ENCODE results near the gene PYGM. TPM values are rescaled to one million over a fixed set of nuclear protein-coding genes. Genes with fewer than 3 reads are reported as not detected.

PYGM gene
- total RNA-seq, 2 donors from 2014 or later: 8.0 to 22.4 TPM

DNA sequence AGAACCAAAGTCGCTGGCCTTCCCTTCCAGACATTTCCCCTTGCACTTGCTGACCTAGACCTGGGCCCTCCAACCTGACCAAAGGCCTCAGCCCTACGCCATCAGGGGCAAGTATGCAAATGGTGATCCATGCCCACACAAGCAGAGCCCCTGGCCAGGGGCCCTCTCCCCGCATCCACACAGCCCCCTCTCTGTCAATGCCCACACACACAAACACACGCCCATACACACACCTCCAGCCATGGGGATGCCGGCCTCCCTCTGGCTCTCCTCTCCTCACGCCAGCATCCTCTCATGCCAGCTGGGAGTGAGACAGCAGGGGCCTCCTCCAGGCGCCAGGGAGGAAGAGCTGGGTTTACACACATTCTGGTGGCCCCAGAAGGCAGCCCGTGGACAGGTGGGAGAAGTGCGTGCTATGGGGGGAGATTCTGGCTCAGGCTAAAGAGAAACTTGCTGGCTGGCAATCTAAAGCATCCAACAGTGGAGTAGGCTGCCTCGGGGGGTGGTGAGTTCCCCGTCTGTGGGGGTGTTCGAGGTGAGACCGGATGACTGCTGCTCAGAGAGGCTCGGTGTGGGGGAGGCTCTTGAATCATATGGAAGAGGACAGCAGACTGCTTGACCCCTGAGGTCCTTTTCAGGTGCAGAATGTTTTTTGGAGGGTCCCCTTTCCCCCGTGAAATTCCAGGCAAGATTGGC, 41.5 kb downstream of the PYGM start:
- 77% methylated on average over 15 of the region's 15 CpGs for WGBS
- no peak overlapping the region for H3K4me3 ChIP-seq
- H3K36me3 ChIP-seq: no peaks in the 10 kb centered on the region
- H3K27ac ChIP-seq: no peak overlapping the region
- no peaks in the 10 kb centered on the region for H3K9me3 ChIP-seq
- DNase-seq (ENCODE audit: low spot score): no peak
- TF ChIP-seq, protein P1, sequence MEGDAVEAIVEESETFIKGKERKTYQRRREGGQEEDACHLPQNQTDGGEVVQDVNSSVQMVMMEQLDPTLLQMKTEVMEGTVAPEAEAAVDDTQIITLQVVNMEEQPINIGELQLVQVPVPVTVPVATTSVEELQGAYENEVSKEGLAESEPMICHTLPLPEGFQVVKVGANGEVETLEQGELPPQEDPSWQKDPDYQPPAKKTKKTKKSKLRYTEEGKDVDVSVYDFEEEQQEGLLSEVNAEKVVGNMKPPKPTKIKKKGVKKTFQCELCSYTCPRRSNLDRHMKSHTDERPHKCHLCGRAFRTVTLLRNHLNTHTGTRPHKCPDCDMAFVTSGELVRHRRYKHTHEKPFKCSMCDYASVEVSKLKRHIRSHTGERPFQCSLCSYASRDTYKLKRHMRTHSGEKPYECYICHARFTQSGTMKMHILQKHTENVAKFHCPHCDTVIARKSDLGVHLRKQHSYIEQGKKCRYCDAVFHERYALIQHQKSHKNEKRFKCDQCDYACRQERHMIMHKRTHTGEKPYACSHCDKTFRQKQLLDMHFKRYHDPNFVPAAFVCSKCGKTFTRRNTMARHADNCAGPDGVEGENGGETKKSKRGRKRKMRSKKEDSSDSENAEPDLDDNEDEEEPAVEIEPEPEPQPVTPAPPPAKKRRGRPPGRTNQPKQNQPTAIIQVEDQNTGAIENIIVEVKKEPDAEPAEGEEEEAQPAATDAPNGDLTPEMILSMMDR (IDR thresholded peaks at IDR 0.05): no peak
- no peak for TF ChIP-seq POLR2AphosphoS5 (IDR thresholded peaks at IDR 0.05)
- no peak for TF ChIP-seq POLR2A (IDR thresholded peaks at IDR 0.05)
- H3K27me3 ChIP-seq (replicated peaks; ENCODE audit: insufficient read depth): peaks cover 37% of the 10 kb centered on the region
- intact Hi-C loops (cut with DNase I): no loop called here
- H3K4me1 ChIP-seq (replicated peaks): no peaks in the 10 kb centered on the region

- H3K9me3 ChIP-seq: no peaks in the 10 kb centered on the region
- H3K4me3 ChIP-seq: no peak overlapping the region
- WGBS: 80% methylated on average over 4 of the region's 4 CpGs
- H3K27me3 ChIP-seq (replicated peaks; ENCODE audit: insufficient read depth): peaks cover 37% of the 10 kb centered on the region
- no peaks in the 10 kb centered on the region for H3K36me3 ChIP-seq
- intact Hi-C loops (cut with DNase I): no loop called here
- no peak overlapping the region for H3K27ac ChIP-seq
- TF ChIP-seq POLR2AphosphoS5 (IDR thresholded peaks at IDR 0.05) (no peak), POLR2A (IDR thresholded peaks at IDR 0.05) (no peak)
- TF ChIP-seq, protein P1 (IDR thresholded peaks at IDR 0.05): no peak
- no peak for DNase-seq (ENCODE audit: low spot score)
- H3K4me1 ChIP-seq (replicated peaks): no peaks in the 10 kb centered on the region
Measured at GRCh38 chr11:64717268-64717578, 42.6 kb downstream of the PYGM start.

GRCh38 chr11:64716473-64717267, 43.1 kb downstream of the PYGM start:
- DNase-seq (ENCODE audit: low spot score): no peak
- intact Hi-C loops (cut with DNase I): no loop called here
- Histone ChIP-seq H3K4me3 (no peak overlapping the region), H3K27ac (no peak overlapping the region), H3K4me1 (replicated peaks) (no peaks in the 10 kb centered on the region), H3K36me3 (no peaks in the 10 kb centered on the region), H3K27me3 (replicated peaks; ENCODE audit: insufficient read depth) (peaks cover 36% of the 10 kb centered on the region), H3K9me3 (no peaks in the 10 kb centered on the region)
- TF ChIP-seq POLR2A (IDR thresholded peaks at IDR 0.05): no peak
- TF ChIP-seq, protein P1 (IDR thresholded peaks at IDR 0.05): no peak
- TF ChIP-seq POLR2AphosphoS5 (IDR thresholded peaks at IDR 0.05): no peak
- 60% methylated on average over 21 of the region's 21 CpGs for WGBS

DNA sequence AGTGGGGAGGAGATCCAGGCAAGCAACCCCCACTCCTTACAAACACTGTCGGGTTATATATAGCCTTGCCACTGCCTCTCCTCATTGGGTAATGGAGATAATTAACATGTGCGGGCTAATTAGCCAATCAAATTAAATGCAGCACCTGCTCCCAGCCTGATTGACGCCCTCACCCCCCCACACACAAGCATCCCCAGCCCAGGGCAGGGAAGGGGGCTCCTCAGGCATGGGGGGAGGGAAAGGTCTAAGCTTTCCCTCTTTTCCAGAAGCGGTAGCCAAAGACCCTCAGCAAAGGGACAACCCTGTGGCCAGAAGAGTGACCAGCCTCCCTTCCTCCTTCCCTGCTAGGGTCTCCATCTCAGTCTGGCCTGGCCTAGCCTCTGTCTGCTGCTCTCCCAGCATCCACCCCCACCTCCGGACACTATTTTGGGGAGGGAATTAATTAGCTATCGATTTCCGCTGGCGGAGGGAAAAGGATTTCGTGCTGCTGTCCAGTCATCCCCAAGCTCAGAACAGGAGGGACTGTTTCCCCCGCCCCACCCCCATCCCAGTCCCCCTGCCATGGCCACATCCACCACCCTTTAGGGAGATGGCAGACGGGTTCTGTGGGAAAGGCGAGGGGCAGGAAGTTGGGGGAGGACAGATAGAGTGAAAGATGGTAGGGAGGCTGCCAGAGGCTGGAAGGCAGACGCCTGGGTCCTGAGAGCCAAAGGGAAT, 43.9 kb downstream of the PYGM start:
- Histone ChIP-seq H3K9me3 (no peaks in the 10 kb centered on the region), H3K27ac (no peak overlapping the region), H3K27me3 (replicated peaks; ENCODE audit: insufficient read depth) (peaks cover 34% of the 10 kb centered on the region), H3K36me3 (no peaks in the 10 kb centered on the region), H3K4me3 (no peak overlapping the region), H3K4me1 (replicated peaks) (no peaks in the 10 kb centered on the region)
- no peak for DNase-seq (ENCODE audit: low spot score)
- intact Hi-C loops (cut with DNase I): no loop called here
- 58% methylated on average over 13 of the region's 13 CpGs for WGBS
- TF ChIP-seq, protein P1 (IDR thresholded peaks at IDR 0.05): no peak
- TF ChIP-seq POLR2A (IDR thresholded peaks at IDR 0.05): no peak

Measured in prostate gland (tissue), 2 donors.